DND-41 (cell line): ENCODE results near the gene MTCH1.

Source experiments
- ATAC-seq: fragments of 200-7000 bp; cut with Tn5 transposase; 3 replicates; pipeline ENCODE4 v1.9.1; 2021; ENCODE audit warnings: low read depth; ENCODE audit not compliant: insufficient read depth
- DNase-seq: peaks from one replicate; pipeline ENCODE4 v3.0.0-alpha.2; 2020
- H2AFZ ChIP-seq: 2 replicates; pipeline ENCODE4 v1.6.0; 2012; ENCODE audit warnings: low read depth, low read length
- H3K27ac ChIP-seq: 2 replicates; pipeline ENCODE4 v1.5.1; 2012; ENCODE audit warnings: low read length, inconsistent platforms
- H3K27me3 ChIP-seq: fragments of 200-600 bp; sonication (generic); 2 replicates; pipeline ENCODE4 v1.6.0; 2012; ENCODE audit warnings: low read length, mild to moderate bottlenecking, inconsistent platforms; ENCODE audit not compliant: insufficient read depth, poor library complexity
- H3K36me3 ChIP-seq: 2 replicates; pipeline ENCODE4 v1.5.1; 2012; ENCODE audit warnings: low read length, inconsistent platforms; ENCODE audit not compliant: insufficient read depth
- H3K4me1 ChIP-seq: 2 replicates; pipeline ENCODE4 v1.5.1; 2012; ENCODE audit warnings: mild to moderate bottlenecking, low read length; ENCODE audit not compliant: insufficient read depth
- H3K4me2 ChIP-seq: 2 replicates; pipeline ENCODE4 v1.6.0; 2012; ENCODE audit warnings: mild to moderate bottlenecking, moderate library complexity, low read length, inconsistent platforms; ENCODE audit not compliant: insufficient read depth
- H3K4me3 ChIP-seq, 2 experiments: fragments of 200-600 bp in 1 of 2; shearing (Covaris generic) in 1 of 2; 2 replicates each; pipeline ENCODE4 v1.5.1; 2012 to 2016; ENCODE audit warnings: inconsistent platforms in 2 of 2, low read length in 2 of 2, mild to moderate bottlenecking in 2 of 2, low read depth in 1 of 2, moderate library complexity in 1 of 2
- H3K79me2 ChIP-seq: 2 replicates; pipeline ENCODE4 v1.6.0; 2012; ENCODE audit warnings: low read length, inconsistent platforms; ENCODE audit not compliant: insufficient read depth
- H3K9ac ChIP-seq: 2 replicates; pipeline ENCODE4 v1.6.0; 2012; ENCODE audit warnings: low read depth, mild to moderate bottlenecking, inconsistent platforms, low read length, moderate library complexity
- H3K9me3 ChIP-seq: 2 replicates; pipeline ENCODE4 v1.5.1; 2012; ENCODE audit warnings: low read length, moderate library complexity, mild to moderate bottlenecking, inconsistent platforms; ENCODE audit not compliant: insufficient read depth, severe bottlenecking
- H4K20me1 ChIP-seq: 2 replicates; pipeline ENCODE4 v1.6.0; 2012; ENCODE audit warnings: low read length; ENCODE audit not compliant: insufficient read depth
- CTCF ChIP-seq: IDR thresholded peaks from 2 replicates; pipeline ENCODE4 v1.5.1; 2012; ENCODE audit warnings: borderline replicate concordance, low read length, moderate library complexity, mild to moderate bottlenecking; ENCODE audit not compliant: poor library complexity, severe bottlenecking; ENCODE audit errors: extremely low read depth
- EZH2 ChIP-seq: IDR thresholded peaks from 3 replicates; pipeline ENCODE4 v1.6.1; 2012; ENCODE audit warnings: borderline replicate concordance, low read depth, mild to moderate bottlenecking, moderate library complexity, low read length, inconsistent platforms; ENCODE audit not compliant: severe bottlenecking

The MTCH1 gene

GRCh38 chr6:36968266-36968977 lies 17.6 kb downstream of the MTCH1 start:
- no peak for DNase-seq
- Histone ChIP-seq H2AFZ (no peak overlapping the region), H3K9ac (no peak overlapping the region), H3K27me3 (no peaks in the 10 kb centered on the region), H3K4me2 (no peak overlapping the region), H3K4me3 (no peak overlapping the region), H4K20me1 (peaks cover 27% of the 10 kb centered on the region), H3K36me3 (peaks cover 70% of the 10 kb centered on the region), H3K79me2 (no peaks in the 10 kb centered on the region), H3K4me1 (peaks cover 16% of the 10 kb centered on the region), H3K27ac (no peak overlapping the region), H3K9me3 (no peaks in the 10 kb centered on the region)
- TF ChIP-seq EZH2 (no peak), CTCF (no peak)
- ATAC-seq, result no peak

GRCh38 chr6:36967757-36968156 lies 18.2 kb downstream of the MTCH1 start:
- no peak for TF ChIP-seq CTCF
- TF ChIP-seq EZH2, result no peak
- no peak overlapping the region for H3K27ac ChIP-seq
- no peak overlapping the region for H2AFZ ChIP-seq
- H3K9me3 ChIP-seq, result no peaks in the 10 kb centered on the region
- H3K79me2 ChIP-seq, result no peaks in the 10 kb centered on the region
- no peak overlapping the region for H3K9ac ChIP-seq
- peaks cover 25% of the 10 kb centered on the region for H4K20me1 ChIP-seq
- DNase-seq (no peak), ATAC-seq (no peak)
- H3K36me3 ChIP-seq, result peaks cover 64% of the 10 kb centered on the region
- H3K27me3 ChIP-seq, result no peaks in the 10 kb centered on the region
- no peak overlapping the region for H3K4me2 ChIP-seq
- no peak overlapping the region for H3K4me3 ChIP-seq
- peaks cover 23% of the 10 kb centered on the region for H3K4me1 ChIP-seq

- TF ChIP-seq EZH2, result no peak
- no peak for TF ChIP-seq CTCF
- no peak overlapping the region for H3K9ac ChIP-seq
- H3K4me1 ChIP-seq, result peaks cover 25% of the 10 kb centered on the region
- no peaks in the 10 kb centered on the region for H3K9me3 ChIP-seq
- no peak overlapping the region for H2AFZ ChIP-seq
- peaks cover 59% of the 10 kb centered on the region for H3K36me3 ChIP-seq
- DNase-seq (no peak), ATAC-seq (no peak)
- H3K4me2 ChIP-seq, result no peak overlapping the region
- H4K20me1 ChIP-seq, result peaks cover 20% of the 10 kb centered on the region
- H3K79me2 ChIP-seq, result no peaks in the 10 kb centered on the region
- H3K4me3 ChIP-seq, result no peak overlapping the region
- no peak overlapping the region for H3K27ac ChIP-seq
- no peaks in the 10 kb centered on the region for H3K27me3 ChIP-seq
These were observed 18.7 kb downstream of the MTCH1 start for GRCh38 chr6:36967301-36967700.
